Activated CD8-positive, alpha-beta T cell treated with anti-CD3 and anti-CD28 coated beads for 36 hours (primary cell): ENCODE results near the gene MYO18A. TPM values are rescaled to one million over a fixed set of nuclear protein-coding genes. Genes with fewer than 3 reads are reported as not detected.

ENCODE experiments used
- ATAC-seq: fragments of 200-7000 bp; cut with Tn5 transposase; one replicate; pipeline ENCODE4 v1.10.0; 2021; ENCODE audit warnings: mild to moderate bottlenecking, moderate library complexity
- CTCF ChIA-PET: fragments of 350-600 bp; sonication (Branson Sonifier 250); formaldehyde crosslinking; loops from one replicate; lab custom pipeline; 2021; ENCODE audit warnings: antibody characterized with exemption; lab: Charles Lee
- POLR2A ChIA-PET: fragments of 350-600 bp; sonication (Branson Sonifier 250); formaldehyde crosslinking; loops from one replicate; lab custom pipeline; 2021; ENCODE audit warnings: antibody characterized with exemption; lab: Charles Lee
- DNase-seq: peaks from one replicate; pipeline ENCODE4 v3.0.0-alpha.2; 2020
- H3K27ac Mint-ChIP-seq: one replicate; pipeline ENCODE4 v1.8.0; 2021; ENCODE audit warnings: mild to moderate bottlenecking, mixed read lengths
- H3K27me3 Mint-ChIP-seq: one replicate; pipeline ENCODE4 v1.8.0; 2021; ENCODE audit warnings: mixed read lengths
- H3K36me3 Mint-ChIP-seq: one replicate; pipeline ENCODE4 v1.8.0; 2021; ENCODE audit warnings: low read depth, mixed read lengths
- H3K4me1 Mint-ChIP-seq: one replicate; pipeline ENCODE4 v1.8.0; 2021; ENCODE audit warnings: low read depth, mixed read lengths
- H3K4me3 Mint-ChIP-seq: one replicate; pipeline ENCODE4 v1.8.0; 2021; ENCODE audit warnings: mild to moderate bottlenecking, moderate library complexity, mixed read lengths
- H3K9me3 Mint-ChIP-seq: one replicate; pipeline ENCODE4 v1.8.0; 2021; ENCODE audit warnings: mixed read lengths
- intact Hi-C: fragments of 100-400 bp; cut with micrococcal nuclease; formaldehyde crosslinking; loops from one replicate; pipeline ENCODE4 v1.10.0; 2022
- total RNA-seq, 2 experiments: library from RNA; stranded (reverse); gene quantifications; one replicate each; pipeline ENCODE4 v1.2.3, GENCODE V29; 2021
- TF ChIP-seq, protein P1 (sequence below): fragments of 200-600 bp; IDR thresholded peaks from one replicate; pipeline ENCODE4 v1.8.0; 2022; ENCODE audit warnings: antibody characterized with exemption, mild to moderate bottlenecking

The MYO18A gene
- total RNA-seq, 2 experiments from 2014 or later, result 27.5 to 29.4 TPM

DNA sequence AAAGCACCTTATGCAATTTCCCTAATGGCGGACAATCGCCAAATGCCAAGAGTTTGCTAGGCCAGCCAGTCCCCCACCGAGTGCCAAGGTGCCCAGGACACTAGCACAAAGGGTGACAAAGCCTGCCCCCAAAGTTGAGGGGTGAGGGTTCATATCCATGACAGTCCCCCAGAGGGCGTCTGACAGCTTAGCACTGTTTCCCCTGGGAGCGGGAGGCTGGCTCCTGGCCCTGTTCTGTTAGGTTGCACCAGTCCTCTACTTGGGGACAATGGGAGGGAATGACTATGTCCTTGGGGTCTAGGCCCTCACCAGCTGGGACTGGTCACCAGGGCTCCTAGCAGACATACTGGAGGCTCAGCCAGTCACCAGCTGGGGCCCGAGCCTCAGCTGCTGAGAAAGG lies 66.9 kb downstream of the MYO18A start:
- TF ChIP-seq, protein P1, sequence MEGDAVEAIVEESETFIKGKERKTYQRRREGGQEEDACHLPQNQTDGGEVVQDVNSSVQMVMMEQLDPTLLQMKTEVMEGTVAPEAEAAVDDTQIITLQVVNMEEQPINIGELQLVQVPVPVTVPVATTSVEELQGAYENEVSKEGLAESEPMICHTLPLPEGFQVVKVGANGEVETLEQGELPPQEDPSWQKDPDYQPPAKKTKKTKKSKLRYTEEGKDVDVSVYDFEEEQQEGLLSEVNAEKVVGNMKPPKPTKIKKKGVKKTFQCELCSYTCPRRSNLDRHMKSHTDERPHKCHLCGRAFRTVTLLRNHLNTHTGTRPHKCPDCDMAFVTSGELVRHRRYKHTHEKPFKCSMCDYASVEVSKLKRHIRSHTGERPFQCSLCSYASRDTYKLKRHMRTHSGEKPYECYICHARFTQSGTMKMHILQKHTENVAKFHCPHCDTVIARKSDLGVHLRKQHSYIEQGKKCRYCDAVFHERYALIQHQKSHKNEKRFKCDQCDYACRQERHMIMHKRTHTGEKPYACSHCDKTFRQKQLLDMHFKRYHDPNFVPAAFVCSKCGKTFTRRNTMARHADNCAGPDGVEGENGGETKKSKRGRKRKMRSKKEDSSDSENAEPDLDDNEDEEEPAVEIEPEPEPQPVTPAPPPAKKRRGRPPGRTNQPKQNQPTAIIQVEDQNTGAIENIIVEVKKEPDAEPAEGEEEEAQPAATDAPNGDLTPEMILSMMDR, result no peak
- H3K27ac Mint-ChIP-seq, result no peak overlapping the region
- ChIA-PET CTCF (interaction anchor here (0.6 to 16.0 kb wide), 9 partner anchors 21 to 160 kb away, joined by 3 to 609 read pairs (median 4); partner anchors contain the start of gene MYO18A), POLR2A (no interaction called here)
- no peaks in the 10 kb centered on the region for H3K9me3 Mint-ChIP-seq
- no peak for ATAC-seq
- no peak overlapping the region for H3K4me3 Mint-ChIP-seq
- H3K27me3 Mint-ChIP-seq, result no peaks in the 10 kb centered on the region
- no peak for DNase-seq
- intact Hi-C loops, result loop anchor here (2.0 kb wide), 1 partner anchor 149 kb away; no protein-coding TSS in a partner anchor
- peaks cover 12% of the 10 kb centered on the region for H3K36me3 Mint-ChIP-seq
- H3K4me1 Mint-ChIP-seq, result peaks cover 11% of the 10 kb centered on the region

GRCh38 chr17:29112771-29113295 lies 67.4 kb downstream of the MYO18A start:
- no peak for ATAC-seq
- POLR2A ChIA-PET, result no interaction called here

GRCh38 chr17:29111816-29112499 lies 68.2 kb downstream of the MYO18A start:
- H3K4me3 Mint-ChIP-seq, result no peak overlapping the region
- no peak overlapping the region for H3K27ac Mint-ChIP-seq
- TF ChIP-seq, protein P1, result peak; percentile 91
- ATAC-seq, result peak; percentile 87
- POLR2A ChIA-PET, result interaction anchor here (0.9 to 1.0 kb wide), 2 partner anchors 146 to 153 kb away, joined by 3 to 4 read pairs; no protein-coding TSS in a partner anchor
- peak; percentile 79 for DNase-seq
- intact Hi-C loops, result loop anchor here (2.0 kb wide), 1 partner anchor 147 kb away; no protein-coding TSS in a partner anchor
- H3K27me3 Mint-ChIP-seq, result no peaks in the 10 kb centered on the region
- CTCF ChIA-PET, result interaction anchor here (0.6 to 16.0 kb wide), 22 partner anchors 11 to 385 kb away, joined by 3 to 609 read pairs (median 8); partner anchors contain the start of gene TLCD1
- H3K36me3 Mint-ChIP-seq, result peaks cover 12% of the 10 kb centered on the region
- H3K4me1 Mint-ChIP-seq, result peaks cover 9% of the 10 kb centered on the region
- H3K9me3 Mint-ChIP-seq, result no peaks in the 10 kb centered on the region

More at GRCh38 chr17:29112771-29113295, 67.4 kb downstream of the MYO18A start:
- no peak overlapping the region for H3K27ac Mint-ChIP-seq
- no peaks in the 10 kb centered on the region for H3K27me3 Mint-ChIP-seq
- H3K9me3 Mint-ChIP-seq, result no peaks in the 10 kb centered on the region
- intact Hi-C loops, result loop anchor here (2.0 kb wide), 1 partner anchor 148 kb away; no protein-coding TSS in a partner anchor
- H3K4me1 Mint-ChIP-seq, result peaks cover 11% of the 10 kb centered on the region
- no peak for DNase-seq
- H3K36me3 Mint-ChIP-seq, result peaks cover 12% of the 10 kb centered on the region
- CTCF ChIA-PET, result interaction anchor here (0.8 to 16.0 kb wide), 17 partner anchors 11 to 386 kb away, joined by 3 to 609 read pairs (median 8); partner anchors contain the start of gene TLCD1
- no peak overlapping the region for H3K4me3 Mint-ChIP-seq
- TF ChIP-seq, protein P1, result no peak

GRCh38 chr17:29110372-29110757 lies 69.8 kb downstream of the MYO18A start:
- no peak for ATAC-seq
- Mint-ChIP-seq H3K36me3 (peaks cover 12% of the 10 kb centered on the region), H3K4me3 (no peak overlapping the region), H3K4me1 (no peaks in the 10 kb centered on the region), H3K27me3 (no peaks in the 10 kb centered on the region), H3K9me3 (no peaks in the 10 kb centered on the region), H3K27ac (no peak overlapping the region)
- CTCF ChIA-PET, result interaction anchor here (0.7 to 13.6 kb wide), 2 partner anchors 148 to 384 kb away, joined by 3 to 353 read pairs; no protein-coding TSS in a partner anchor
- POLR2A ChIA-PET, result interaction anchor here (1.2 kb wide), 1 partner anchor 8 kb away, joined by 4 read pairs; no protein-coding TSS in a partner anchor
- intact Hi-C loops, result no loop called here
- no peak for DNase-seq
- TF ChIP-seq, protein P1, result no peak
